GM19455 (cell line): Measurements from ENCODE around the gene GLIS2.
"Not testable (repeated sequence)": the region's sequence is repeated elsewhere in the genome, so short reads cannot be mapped to it uniquely, and the experiment has no call there.

Source experiments
- ATAC-seq: cut with Tn5 transposase; IDR thresholded peaks from one replicate; pipeline ENCODE4 v1.9.1; 2021; ENCODE audit not compliant: unreplicated experiment

Gene GLIS2

DNA sequence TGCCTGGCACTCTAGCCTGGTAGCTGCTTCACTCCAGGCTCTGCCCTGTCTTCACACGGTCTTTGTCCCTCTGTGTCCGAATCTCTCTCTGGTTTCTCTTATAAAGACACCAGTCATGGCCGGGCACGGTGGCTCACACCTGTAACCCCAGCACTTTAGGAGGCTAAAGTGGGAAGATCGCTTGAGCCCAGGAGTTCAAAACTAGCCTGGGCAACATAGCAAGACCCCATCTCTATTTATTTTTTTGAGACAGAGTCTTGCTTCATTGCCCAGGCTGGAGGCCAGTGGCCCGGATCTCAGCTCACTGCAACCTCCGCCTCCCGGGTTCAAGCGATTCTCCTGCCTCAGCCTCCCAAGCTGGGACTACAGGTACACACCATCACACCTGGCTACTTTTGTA lies 17.8 kb downstream of the GLIS2 start:
- ATAC-seq = not testable (repeated sequence)

DNA sequence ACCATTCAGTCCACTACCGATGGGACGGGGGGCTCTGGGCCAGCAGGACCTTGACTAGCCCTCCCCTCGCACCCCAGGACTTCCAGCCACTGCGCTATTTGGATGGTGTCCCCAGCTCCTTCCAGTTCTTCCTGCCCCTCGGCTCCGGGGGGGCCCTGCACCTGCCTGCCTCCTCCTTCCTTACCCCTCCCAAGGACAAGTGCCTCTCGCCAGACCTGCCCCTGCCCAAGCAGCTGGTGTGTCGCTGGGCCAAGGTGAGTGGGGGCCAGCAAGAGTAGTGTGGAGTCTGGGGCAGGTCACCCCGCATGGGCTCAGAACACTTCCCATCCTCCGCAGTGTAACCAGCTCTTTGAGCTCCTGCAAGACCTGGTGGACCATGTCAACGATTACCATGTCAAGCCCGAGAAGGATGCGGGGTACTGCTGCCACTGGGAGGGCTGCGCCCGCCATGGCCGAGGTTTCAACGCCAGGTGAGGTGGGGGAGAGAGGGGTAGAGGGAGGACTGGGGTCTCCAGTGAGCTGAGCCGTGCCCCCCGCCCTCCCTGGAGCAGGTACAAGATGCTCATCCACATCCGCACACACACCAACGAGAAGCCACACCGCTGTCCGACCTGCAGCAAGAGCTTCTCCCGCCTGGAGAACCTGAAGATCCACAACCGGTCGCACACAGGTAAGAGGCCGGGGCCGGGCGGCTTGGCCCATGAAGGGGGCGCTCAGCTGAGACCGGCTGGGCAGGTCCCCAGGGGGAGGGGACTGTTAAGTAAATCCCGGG lies 19.0 kb downstream of the GLIS2 start:
- no peak for ATAC-seq

DNA sequence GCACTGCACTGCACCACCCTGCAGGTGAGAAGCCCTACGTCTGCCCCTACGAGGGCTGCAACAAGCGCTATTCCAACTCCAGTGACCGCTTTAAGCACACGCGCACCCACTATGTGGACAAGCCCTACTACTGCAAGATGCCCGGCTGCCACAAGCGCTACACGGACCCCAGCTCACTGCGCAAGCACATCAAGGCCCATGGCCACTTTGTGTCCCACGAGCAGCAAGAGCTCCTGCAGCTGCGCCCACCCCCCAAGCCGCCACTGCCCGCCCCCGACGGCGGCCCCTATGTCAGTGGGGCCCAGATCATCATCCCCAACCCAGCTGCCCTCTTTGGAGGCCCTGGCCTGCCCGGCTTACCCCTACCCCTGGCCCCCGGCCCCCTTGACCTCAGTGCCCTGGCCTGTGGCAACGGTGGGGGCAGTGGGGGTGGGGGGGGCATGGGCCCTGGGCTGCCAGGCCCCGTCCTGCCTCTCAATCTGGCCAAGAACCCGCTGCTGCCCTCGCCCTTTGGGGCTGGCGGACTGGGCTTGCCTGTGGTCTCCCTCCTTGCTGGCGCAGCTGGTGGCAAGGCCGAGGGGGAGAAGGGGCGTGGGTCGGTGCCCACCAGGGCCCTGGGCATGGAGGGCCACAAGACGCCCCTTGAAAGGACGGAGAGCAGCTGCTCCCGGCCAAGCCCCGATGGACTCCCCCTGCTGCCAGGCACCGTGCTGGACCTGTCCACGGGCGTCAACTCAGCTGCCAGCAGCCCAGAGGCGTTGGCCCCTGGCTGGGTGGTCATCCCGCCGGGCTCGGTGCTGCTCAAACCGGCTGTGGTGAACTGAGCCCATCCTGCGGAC lies 21.1 kb downstream of the GLIS2 start:
- ATAC-seq = no peak

DNA sequence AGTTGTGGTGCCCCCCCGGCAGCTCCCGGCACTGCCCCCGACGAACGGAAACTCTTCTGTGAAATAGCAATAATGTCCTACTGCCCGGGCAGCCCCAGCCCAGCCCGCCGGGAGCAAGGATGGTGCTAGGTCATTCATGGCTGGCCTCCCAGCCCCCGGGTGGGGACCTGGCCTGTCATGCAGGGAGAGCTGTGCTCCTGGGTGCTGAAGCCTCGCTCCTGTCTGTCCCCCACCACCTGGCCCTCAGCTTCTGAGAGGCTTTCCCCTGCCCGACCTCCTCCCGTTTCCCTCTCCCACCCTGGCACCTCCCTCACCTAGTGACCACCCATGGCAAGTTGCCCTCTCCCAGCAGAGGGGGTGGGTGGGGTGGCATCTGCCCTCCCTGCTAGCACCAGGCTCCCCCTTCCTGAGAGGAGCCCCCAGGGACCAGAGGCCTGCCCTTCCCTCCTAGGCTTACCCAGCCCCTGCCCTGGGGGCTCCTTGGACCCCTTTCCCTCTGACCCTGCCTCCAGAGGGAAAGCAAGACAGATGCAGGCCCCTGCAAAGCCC lies 21.7 kb downstream of the GLIS2 start:
- ATAC-seq = no peak

DNA sequence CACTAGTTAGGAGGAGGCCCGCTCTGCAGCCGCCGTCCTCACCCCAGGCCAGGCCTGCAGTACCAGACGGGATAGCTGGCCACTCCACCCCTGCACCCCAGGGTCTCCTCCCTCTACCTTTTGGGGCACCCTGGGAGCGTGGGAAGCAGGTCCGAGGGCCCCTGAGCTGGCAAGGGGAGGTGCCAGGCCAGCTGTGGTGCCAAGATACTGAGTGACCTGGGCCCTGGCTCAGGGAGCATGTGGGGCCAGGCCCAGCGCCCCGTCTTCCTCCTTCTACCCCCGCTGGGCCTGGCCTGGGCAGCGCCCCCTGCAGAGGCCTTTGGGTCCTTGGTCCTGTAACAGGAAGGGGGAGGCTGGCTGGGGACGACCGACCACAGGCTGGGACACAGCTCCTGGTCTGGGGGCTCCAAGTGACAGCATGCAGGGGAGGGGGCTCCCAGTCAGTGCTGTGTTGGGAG lies 22.3 kb downstream of the GLIS2 start:
- no peak for ATAC-seq

DNA sequence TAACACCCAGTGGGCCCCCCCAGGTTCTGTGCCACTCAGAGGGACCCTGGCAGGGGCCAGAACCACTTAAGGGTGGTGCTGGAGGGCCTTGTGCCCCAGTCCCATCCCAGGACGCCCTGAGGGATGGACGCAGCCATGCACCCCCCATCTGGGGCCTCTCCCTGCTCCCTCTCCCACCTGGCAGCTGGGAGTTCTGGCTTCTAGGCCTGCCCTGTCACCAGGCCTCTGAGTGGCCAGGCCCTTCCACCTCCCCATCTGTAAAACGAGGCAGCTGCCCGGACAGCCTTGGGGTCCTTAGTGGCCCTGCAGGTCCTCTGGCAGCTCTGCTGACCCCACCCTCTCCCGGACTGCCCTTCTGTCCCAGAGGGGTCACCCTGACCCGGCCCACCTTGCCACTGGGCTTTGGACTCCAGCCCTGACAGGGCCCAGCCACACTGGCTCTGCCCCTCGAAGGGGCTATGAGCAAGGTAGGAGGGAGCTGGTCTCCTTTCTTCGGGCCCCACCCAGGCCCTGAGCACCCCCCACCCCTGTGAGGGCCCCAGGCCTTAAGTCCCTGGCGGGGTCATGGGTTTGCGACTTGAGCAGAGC lies 22.9 kb downstream of the GLIS2 start:
- no peak for ATAC-seq

DNA sequence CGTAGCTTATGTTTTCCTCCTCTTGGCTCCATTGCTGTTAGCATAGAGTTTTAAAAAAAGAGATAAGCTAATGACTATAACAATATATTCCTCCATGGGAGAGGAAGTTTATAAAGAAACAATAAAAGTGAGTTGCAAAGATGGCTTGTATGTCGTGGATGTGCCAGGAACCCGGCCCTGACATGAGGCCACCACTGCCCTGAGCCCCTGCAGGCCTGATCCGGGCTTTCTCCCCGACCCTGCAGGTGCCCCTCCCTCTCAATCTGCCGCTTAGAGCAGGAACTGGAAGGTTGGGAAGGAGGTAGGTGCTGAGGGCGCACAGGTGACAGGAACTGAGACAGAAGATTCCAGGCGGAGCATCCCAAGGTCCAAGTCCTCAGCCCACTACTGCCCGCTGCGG lies 23.6 kb downstream of the GLIS2 start:
- no peak for ATAC-seq

DNA sequence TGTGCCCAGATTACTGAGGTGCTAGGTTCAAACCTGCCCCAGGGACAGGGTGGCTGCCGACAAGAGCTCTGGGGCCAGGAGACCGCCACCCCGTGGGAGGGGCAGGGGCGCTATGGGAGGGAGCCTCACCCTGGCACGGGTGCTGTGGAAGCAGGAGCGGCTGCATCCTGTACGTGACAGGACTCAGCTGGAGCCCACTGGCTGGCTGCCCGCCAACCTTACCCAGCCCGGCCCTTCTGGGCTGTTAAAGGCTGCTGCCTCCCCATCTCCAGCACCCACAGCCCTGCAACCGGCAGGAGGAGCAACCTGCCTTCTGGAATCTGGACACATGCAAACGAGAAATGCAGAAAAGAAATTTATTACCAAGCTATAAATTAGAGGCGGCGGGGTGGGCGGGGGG lies 24.0 kb downstream of the GLIS2 start:
- ATAC-seq = no peak

DNA sequence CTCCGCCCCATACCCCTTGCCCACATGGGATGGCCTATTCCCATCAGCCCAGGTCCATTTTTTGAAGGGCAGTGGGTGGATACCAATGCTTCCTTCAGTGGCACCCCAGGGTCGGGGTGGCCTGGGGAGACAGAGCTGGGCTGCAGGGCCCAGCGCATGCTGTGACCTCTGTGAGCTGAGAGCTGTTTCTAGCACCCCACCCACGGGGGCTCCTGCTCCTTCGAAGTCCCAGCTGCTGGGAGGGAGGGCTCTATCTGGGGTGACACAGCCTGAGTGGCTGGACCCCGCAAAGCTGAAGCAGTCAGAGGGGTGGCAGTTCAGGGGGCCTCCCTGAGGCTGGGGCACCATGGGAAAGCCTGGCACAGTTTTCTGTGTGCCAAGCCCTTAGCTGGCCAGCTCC lies 24.6 kb downstream of the GLIS2 start:
- ATAC-seq = no peak

DNA sequence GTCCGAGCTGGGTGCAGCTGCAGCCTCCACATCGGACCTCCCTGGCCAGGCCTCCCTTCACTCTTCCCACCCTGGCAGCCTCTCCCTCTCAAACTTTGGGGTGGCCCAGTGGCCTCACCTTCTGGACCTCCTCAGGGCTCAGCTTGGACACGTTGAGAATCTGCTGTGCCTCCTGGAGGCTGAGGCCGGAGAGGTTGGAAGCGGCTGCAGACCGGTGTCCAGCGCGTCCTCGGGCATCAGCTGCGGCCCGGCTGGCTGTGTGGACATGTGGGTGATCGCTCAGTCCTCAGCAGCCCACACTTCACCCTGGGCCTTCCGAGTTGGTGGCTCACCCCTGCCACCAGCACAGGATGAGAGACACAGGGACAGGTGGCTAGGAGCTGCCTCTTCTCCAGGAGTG lies 25.4 kb downstream of the GLIS2 start:
- no peak for ATAC-seq

DNA sequence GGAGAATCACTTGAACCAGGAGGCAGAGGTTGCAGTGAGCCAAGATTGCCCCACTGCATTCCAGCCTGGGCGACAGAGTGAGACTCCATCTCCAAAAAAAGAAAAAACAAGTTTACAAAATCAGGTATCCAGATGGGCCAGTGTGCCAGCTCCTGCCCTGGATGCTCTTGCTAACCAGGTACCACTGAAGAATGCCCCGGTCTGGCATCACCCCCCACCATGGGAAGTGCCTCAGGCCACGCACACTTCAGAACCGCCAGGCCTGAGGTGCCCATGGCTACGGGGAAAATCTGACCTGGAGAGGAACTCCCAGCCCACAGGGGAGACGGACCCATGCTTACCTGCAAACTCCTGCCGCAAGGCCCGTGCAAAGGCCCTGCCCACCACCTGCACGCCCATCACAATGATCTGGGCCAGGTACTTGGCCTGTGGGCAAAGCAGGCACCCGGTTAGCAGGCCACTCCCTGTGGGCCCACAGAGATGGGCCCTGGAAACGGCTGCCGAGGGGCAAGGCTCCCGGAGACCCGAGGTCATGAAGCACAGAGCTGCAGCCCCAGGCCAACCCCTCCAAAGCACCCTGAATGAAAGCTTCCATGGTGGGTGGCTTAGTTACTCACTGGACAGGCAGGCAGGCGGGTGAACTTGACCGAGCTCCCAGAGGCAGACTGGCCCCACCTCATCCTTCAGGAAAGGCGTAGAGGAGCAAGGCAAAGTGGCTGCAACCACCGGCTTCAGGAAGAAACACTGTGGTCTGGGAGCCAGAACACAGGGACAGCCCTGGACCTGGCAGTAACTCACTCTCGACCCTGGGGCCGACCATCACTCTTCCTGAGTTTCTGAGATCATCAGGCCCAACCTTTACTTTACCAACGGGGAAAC lies 27.2 kb downstream of the GLIS2 start:
- ATAC-seq = no peak

DNA sequence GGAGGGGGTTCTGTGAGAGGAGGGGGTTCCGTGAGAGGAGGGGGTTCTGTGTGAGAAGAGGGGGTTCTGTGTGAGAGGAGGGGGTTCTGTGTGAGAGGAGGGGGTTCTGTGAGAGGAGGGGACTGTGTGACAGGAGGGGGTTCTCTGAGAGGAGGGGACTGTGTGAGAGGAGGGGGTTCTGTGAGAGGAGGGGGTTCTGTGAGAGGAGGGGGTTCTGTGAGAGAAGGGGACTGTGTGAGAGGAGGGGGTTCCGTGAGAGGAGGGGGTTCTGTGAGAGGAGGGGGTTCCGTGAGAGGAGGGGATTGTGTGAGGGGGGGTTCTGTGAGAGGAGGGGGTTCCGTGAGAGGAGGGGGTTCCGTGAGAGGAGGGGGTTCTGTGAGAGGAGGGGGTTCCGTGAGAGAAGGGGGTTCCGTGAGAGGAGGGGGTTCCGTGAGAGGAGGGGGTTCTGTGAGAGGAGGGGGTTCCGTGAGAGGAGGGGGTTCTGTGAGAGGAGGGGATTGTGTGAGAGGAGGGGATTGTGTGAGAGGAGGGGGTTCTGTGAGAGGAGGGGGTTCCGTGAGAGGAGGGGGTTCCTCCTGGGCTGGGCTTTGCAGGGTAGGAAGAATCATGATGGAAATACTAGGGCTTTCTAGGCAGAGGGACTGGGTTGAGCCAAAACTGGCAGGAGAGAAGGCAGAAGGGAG lies 28.6 kb downstream of the GLIS2 start:
- ATAC-seq = not testable (repeated sequence)

DNA sequence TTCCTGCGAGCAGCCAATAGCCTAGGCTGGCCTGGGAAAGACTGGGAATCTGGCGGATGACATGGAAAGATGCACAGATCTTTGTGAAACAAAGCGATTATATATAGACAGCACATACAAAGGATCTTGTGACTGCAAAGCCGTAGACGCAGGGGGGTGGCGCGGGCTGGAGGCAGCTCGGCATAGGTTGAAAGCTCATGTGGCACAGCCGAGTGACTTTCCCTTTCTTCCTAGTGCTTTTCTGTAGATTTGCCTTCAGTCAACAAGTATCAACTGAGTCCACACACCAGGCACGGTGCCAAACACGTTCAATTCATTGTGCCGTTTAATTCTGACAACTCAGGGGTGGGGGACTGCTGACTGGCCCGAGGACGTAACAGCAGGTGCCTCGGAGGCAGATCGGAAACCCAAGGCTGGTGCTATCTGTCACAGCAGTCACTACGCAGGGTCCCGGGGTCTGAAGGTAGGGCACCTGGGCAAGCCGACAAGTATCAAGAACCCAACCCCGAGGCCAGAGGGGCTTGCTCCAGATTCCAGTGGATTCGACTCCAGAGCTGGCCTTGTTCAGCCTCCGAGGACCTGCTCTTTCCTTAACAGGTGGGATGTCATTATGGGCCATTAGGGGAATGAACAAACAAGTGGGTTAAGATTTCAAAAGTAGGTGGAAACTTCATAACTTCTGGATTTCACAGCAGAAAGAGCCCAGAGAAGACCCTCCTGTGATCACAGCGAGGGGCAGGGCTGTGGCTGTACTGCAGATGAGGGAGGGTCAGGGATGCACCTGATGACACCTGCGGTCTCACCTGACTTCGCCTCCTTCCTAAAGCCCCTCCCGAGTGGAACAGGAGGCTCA lies 29.3 kb downstream of the GLIS2 start:
- no peak for ATAC-seq

DNA sequence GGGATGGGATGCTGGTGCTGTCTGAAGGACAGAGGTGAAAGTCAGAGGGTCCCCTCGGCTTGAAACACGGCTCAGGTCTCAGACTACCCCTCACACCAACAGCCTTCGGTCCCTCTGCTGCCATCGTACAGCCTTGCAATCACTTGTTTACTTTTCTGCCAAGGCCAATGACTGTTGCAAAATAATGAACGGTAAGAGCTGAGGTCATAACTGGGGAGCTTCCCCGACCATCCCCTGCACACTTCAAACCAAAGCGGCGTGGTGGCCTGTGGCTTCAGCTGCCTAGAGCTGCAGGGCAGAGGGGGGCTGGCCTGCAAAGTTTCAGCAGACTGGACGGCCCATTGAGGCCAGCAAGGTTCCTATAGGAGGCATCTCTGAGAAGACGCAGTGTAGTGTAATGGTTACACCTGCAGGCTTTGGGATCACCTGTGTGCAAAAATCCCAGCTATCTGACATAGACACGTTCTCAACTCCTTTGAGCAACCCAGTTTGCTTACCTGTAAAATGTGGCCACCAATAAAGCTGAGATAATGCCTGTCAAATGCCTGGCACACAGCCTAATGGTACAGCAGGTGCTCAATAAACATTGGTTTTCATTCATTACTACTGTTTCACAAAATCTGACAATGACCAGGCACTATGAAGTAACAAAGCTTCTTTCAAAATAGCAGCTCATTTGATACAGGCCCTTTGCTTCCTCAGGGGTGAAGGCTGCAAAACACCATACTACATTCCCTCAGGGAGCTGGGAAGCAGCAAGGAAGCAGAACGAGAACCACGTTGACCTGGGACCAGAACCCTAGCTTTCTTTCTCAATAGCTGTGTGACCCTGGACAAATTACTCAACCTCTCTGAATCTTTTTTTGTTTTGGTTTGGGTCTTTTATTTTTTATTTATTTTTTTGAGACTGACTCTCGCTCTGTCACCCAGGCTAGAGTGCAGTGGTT lies 30.2 kb downstream of the GLIS2 start:
- no peak for ATAC-seq

DNA sequence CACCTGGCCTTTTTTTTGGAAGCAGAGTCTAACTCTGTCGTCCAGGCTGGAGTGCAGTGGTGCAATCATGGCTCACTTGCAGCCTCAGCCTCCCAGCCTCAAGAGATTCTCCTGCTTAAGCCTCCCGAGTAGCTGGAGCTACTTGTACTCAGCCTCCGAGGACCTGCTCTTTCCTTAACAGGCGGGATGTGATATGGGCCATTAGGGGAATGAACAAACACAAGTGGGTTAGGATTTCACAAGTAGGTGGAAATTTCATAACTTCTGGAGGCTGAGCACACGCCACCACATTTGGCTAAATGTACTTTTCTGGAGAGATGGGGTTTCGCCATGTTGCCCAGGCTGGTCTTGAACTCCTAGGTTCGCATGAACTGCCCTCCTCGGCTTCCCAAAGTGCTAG lies 31.1 kb downstream of the GLIS2 start:
- no peak for ATAC-seq

DNA sequence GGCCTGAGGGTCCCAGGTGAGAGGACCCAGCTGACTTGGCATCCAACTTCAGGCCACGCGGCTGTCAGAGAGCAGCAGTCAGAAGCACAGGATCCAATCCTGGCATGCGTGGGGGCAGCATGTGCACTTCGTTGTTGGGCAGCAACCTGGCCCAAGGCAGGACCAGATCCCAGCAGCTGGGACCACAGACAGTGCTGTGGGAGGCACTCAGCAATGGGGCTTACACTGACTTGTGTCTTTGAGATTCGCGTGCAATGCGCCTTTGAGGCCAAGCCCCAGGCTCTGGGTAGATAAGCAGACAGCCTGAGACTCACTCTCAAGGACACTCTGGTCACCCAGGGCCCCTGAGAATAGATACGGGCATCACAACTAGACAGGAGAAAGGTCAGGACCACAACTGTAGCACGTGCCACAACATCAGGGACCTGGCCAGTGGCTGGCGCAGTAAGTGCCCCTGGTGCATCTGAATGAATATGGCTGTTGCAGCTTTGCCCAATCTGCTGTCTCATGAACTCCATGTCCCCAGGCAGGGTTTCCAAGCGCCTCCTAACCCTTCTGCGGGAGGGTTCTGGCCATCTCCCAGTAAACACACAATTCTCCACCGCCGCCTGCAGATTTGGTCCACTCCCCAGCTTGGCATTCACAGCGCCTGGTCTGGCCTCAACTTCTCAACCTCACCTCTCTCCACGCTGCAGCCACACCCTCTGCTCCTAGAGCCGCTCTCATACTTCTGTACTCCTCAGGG lies 32.1 kb downstream of the GLIS2 start:
- ATAC-seq = no peak

DNA sequence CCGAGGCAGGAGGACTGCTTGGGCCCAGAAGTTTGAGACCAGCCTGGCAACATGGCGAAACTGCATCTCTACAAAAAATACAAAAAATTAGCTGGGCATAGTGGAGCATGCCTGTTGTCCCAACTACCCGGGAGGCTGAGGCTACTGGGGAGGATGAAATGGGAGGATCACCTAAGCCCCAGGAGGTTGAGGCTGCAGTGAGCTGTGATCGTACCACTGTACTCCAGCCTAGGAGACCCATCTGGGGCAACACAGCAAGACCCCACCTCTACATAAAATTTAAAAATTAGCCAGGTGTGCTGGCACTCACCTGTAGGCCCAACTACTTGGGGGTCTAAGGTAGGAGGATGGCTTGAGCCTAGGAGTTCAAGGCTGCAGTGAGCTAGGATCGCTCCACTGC lies 33.5 kb downstream of the GLIS2 start:
- no peak for ATAC-seq
